C4-2B (cell line): Measurements from ENCODE around the gene SYMPK.

Experiments used
- CTCF ChIP-seq: fragments of 450-650 bp; conservative IDR thresholded peaks from 2 replicates; pipeline ENCODE4 v1.5.1; 2017; ENCODE audit warnings: mild to moderate bottlenecking
- ZFX ChIP-seq: fragments of 450-650 bp; IDR thresholded peaks from 2 replicates; pipeline ENCODE4 v1.6.1; 2017

GRCh38 chr19:45899253-45899652, 36.3 kb upstream of the SYMPK start:
- no peak for TF ChIP-seq CTCF
- no peak for TF ChIP-seq ZFX
